ENCODE measurements around the gene COPE. TPM values are rescaled to one million over a fixed set of nuclear protein-coding genes. Genes with fewer than 3 reads are reported as not detected.
"Not testable (repeated sequence)": the region's sequence is repeated elsewhere in the genome, so short reads cannot be mapped to it uniquely, and the experiment has no call there.

COPE gene
- total RNA-seq, result 100 to 1,000 TPM; 218 to 258 TPM

DNA sequence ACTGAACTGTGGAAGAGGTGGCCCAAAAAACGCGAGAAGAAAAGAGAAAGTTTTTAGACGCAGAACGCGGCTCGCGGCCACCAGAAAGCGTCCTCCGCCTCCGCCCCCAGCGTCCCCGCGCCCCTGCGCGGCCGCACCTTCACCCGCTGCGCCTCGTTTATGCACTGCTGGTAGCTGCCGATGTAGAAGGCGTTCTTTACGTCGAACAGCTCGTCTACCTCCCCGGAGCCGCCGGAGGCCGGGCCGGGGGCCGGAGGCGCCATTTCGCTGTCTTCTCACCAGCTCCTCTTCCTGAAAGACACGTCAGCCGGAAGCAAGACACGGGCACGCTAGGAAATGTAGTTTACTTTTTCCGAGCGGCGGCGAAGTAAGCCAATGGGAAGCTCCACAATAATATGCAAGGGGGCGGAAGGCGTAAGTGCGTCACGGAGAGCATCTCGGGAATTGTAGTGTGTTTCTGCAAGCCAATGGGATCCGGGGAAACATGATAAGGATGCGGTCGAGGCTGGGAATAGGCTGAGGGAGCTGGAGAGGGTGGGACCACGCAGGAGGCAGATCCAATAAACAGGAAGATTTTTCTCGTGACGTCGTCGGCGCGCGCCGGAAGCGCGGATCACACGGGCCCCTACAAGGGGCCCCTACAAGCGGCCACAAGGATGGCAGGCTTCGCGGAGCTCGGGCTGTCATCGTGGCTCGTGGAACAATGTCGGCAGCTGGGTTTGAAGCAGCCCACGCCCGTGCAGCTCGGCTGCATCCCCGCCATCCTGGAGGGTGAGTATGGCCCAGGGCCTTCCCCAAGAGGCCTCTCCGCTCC lies at the start of gene COPE, which contains the start of gene DDX49:
Gene COPE (minus strand): TSS at position 302 of the 814 bp plus-strand sequence. CDS start 39 bp downstream, at position 263.
Gene DDX49 (plus strand): TSS at position 630 of the 814 bp plus-strand sequence. CDS start 27 bp downstream, at position 657.
- DNase-seq, result peak; percentile 99
- no peaks in the 10 kb centered on the region for H3K9me3 Mint-ChIP-seq
- H3K4me3 Mint-ChIP-seq, result peak within 1 kb of the TSS; percentile 97
- peaks cover 39% of the 10 kb centered on the region for H3K36me3 Mint-ChIP-seq (ENCODE audit: low read depth)
- peaks cover 40% of the 10 kb centered on the region for H3K4me1 Mint-ChIP-seq
- ChIA-PET POLR2A (interaction anchor here (0.6 to 0.9 kb wide), 2 partner anchors 72 to 115 kb away, joined by 5 read pairs; no protein-coding TSS in a partner anchor), CTCF (interaction anchor here (0.6 to 1.9 kb wide), 4 partner anchors 9 to 330 kb away, joined by 3 to 5 read pairs (median 3); no protein-coding TSS in a partner anchor)
- peak within 1 kb of the TSS; percentile 93 for H3K27ac Mint-ChIP-seq
- no peaks in the 10 kb centered on the region for H3K27me3 Mint-ChIP-seq

DNA sequence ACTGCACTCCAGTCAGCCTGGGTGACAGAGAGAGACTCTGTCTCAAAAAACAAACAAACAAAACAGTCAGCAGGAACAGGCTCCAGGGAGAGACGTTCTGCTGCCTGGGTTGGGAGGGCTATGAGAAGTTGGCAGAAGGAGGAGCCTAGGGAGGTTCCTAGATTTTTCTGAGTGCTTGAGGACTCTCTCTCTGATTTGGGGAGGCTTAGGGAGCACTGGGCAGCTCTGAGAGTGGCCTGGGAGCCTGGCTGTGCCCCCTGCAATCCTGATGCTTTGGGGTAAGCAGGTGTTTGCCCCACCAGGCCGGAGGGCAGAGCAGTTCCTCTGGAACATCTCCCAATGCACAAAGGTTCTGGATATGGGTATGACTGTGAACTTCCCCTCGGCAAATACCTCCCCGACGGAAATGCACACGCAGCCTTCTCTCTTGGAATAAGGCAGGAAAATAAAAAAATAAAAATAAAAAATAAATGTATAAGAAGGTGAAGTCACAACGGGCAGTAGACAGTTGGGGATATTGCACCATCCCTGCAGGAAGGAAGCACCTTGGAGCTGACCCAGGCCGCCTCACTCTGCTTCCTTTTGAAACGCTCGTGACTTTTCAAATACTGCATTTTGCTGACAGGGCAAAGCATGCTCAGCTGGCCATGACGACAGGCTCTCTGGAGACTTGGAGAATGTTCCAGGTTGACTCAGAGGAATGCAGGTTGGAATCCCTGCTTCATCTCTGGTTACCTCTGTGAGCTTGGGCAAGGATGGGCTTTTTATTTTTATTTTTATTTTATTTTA lies 48.4 kb upstream of the COPE start:
- ChIA-PET CTCF (no interaction called here), POLR2A (no interaction called here)
- H3K36me3 Mint-ChIP-seq (ENCODE audit: low read depth), result no peaks in the 10 kb centered on the region
- H3K4me1 Mint-ChIP-seq, result no peaks in the 10 kb centered on the region
- DNase-seq, result no peak
- no peaks in the 10 kb centered on the region for H3K9me3 Mint-ChIP-seq
- H3K27ac Mint-ChIP-seq, result no peak overlapping the region
- H3K4me3 Mint-ChIP-seq, result no peak overlapping the region
- H3K27me3 Mint-ChIP-seq, result peaks cover 2% of the 10 kb centered on the region

DNA sequence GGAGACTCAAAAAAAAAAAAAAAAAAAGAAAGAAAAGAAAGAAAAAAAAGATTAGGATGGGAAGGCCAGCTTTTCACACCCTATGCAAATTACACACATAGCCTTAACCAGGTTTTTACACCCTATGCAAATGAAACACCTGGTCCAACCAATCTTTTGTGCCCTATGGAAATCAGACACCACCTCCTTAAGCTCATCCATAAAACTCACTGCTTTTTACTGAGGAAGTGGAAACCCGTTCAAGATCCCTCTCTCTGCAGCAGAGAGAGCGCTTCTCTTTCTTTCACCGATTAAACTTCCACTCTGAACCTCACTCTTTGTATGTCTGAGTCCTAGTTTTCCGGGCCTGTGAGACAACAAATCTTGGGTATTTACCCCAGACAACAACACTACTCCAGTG lies 47.1 kb upstream of the COPE start:
- Mint-ChIP-seq H3K9me3 (no peaks in the 10 kb centered on the region), H3K4me3 (no peak overlapping the region), H3K27me3 (peaks cover 13% of the 10 kb centered on the region), H3K36me3 (ENCODE audit: low read depth) (no peaks in the 10 kb centered on the region), H3K27ac (no peak overlapping the region), H3K4me1 (peaks cover 10% of the 10 kb centered on the region)
- DNase-seq, result no peak
- CTCF ChIA-PET, result interaction anchor here (0.7 to 0.8 kb wide), 2 partner anchors 10 to 33 kb away, joined by 3 read pairs; no protein-coding TSS in a partner anchor
- POLR2A ChIA-PET, result no interaction called here

DNA sequence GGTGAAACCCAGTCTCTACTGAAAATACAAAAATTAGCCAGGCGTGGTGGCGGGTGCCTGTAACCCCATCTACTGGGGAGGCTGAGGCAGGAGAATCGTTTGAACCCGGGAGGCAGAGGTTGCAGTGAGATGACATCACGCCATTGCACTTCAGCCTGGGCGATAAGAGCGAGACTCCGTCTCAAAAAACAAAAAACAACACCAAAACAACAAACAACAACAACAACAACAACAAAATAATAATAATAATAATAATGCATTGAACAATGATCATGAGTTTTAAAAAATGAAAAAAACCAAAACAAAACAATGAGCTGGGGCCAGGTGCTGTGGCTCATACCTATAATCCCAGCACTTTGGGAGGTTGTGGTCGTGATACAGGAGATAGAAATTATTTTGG lies 44.9 kb upstream of the COPE start:
- Mint-ChIP-seq H3K9me3 (no peaks in the 10 kb centered on the region), H3K4me1 (peaks cover 10% of the 10 kb centered on the region), H3K4me3 (no peak overlapping the region), H3K27ac (no peak overlapping the region), H3K36me3 (ENCODE audit: low read depth) (no peaks in the 10 kb centered on the region), H3K27me3 (peaks cover 14% of the 10 kb centered on the region)
- no peak for DNase-seq
- POLR2A ChIA-PET, result no interaction called here
- CTCF ChIA-PET, result interaction anchor here (2.1 kb wide), 1 partner anchor 117 kb away, joined by 4 read pairs; no protein-coding TSS in a partner anchor

DNA sequence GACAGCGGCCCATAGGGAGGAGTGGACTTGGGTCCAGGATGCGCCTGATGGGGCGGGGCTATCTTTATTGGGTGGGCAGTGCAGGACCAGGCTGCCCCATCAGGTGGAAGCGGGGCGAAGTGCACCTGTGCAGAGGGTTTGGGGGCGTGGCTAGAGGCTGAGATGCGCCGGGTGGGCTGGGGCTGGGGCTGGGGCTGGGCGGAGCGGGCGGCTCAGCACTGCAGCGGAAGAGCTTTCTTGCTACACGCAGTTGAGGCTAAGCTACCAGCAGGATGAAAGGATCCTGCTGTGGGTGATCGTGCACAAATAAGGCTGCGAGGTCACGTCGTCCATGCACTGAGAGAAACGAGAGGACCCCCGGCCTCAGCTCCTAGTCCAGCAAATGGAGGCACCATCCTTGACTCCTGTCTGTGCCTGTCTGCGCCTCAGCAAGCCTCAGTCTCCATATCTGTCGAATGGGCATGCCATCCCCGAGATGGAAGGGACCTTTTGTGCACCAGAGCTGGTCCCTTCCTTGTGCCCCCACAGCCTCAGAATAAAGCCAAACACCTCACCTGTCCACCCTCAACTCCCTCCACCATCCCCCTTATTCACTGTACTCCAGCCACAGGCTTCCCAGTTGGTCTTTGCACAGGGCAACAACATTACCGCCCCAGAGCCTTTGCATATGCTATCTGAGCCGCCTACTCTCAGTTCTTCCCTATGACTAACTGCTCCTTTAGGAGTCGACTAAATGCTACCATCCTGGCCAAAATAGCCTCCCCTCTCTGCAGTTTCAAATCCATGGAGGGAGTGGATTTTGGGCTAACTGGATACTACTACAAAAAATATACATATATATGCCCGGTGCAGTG lies 42.8 kb upstream of the COPE start:
- ChIA-PET POLR2A (no interaction called here), CTCF (no interaction called here)
- Mint-ChIP-seq H3K9me3 (no peaks in the 10 kb centered on the region), H3K4me3 (no peak overlapping the region), H3K27ac (no peak overlapping the region), H3K4me1 (peaks cover 10% of the 10 kb centered on the region), H3K27me3 (peaks cover 12% of the 10 kb centered on the region), H3K36me3 (ENCODE audit: low read depth) (no peaks in the 10 kb centered on the region)
- DNase-seq, result peak; percentile 11

DNA sequence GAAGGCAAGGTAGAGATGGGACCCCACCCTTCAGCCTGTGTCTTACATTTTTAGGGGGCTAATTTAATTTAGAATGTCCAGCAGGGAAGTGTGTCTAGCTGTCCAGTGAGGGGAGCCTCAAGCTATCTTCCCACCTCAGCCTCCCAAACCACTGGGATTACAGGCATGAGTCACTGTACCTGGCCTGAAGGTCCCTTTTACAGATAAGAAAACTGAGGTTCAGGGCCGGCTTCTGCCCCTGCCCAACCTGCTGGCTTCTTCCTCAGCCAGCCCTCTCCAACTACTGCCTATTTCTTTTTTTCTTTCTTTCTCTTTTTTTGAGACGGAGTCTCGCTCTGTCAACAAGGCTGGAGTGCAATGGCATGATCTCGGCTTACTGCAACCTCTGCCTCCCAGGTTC lies 41.2 kb upstream of the COPE start:
- ChIA-PET CTCF (no interaction called here), POLR2A (no interaction called here)
- H3K36me3 Mint-ChIP-seq (ENCODE audit: low read depth), result no peaks in the 10 kb centered on the region
- H3K4me3 Mint-ChIP-seq, result no peak overlapping the region
- DNase-seq, result no peak
- no peak overlapping the region for H3K27ac Mint-ChIP-seq
- no peaks in the 10 kb centered on the region for H3K9me3 Mint-ChIP-seq
- H3K4me1 Mint-ChIP-seq, result peaks cover 10% of the 10 kb centered on the region
- H3K27me3 Mint-ChIP-seq, result peaks cover 12% of the 10 kb centered on the region

DNA sequence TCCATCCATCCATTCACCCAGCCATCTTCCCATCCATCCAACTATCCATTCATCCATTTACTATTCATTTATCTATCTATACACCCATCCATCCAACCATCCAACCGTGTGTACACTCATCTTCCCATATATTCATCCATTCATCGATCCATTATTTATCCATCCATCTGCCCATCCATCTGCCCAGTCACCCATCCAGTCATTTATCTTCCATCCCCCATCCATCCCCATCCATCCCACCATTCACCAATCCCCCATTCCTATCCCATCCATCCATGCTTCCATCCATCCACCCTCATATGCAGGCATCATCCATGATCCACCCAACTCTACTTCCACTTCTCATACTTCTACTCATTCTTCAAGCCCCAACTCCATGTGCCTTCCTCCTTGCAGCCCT lies 35.9 kb upstream of the COPE start:
- Mint-ChIP-seq H3K27me3 (peaks cover 3% of the 10 kb centered on the region), H3K4me1 (no peaks in the 10 kb centered on the region), H3K9me3 (peaks cover 6% of the 10 kb centered on the region), H3K27ac (no peak overlapping the region), H3K36me3 (ENCODE audit: low read depth) (no peaks in the 10 kb centered on the region), H3K4me3 (no peak overlapping the region)
- DNase-seq, result no peak
- ChIA-PET CTCF (interaction anchor here (0.6 kb wide), 1 partner anchor 794 kb away, joined by 3 read pairs; no protein-coding TSS in a partner anchor), POLR2A (no interaction called here)

DNA sequence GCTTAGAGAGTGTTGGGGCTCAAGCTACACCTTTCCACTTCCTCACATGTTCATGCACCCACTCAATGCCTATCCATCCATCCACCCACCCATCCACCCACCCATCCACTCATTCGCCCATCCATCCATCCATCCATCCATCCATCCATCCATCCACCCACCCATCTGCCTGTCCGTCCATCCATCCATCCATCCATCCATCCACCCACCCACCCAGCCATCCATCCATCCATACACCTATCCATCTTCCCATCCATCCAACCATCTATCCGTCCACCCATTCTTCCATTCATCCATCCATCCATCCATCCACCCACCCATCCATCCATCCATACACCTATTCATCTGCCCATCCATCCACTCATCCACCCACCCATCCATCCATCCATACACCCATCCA lies 34.9 kb upstream of the COPE start:
- ChIA-PET POLR2A (no interaction called here), CTCF (no interaction called here)
- peaks cover 6% of the 10 kb centered on the region for H3K9me3 Mint-ChIP-seq
- H3K27me3 Mint-ChIP-seq, result peaks cover 3% of the 10 kb centered on the region
- DNase-seq, result no peak
- H3K36me3 Mint-ChIP-seq (ENCODE audit: low read depth), result no peaks in the 10 kb centered on the region
- H3K4me3 Mint-ChIP-seq, result no peak overlapping the region
- no peaks in the 10 kb centered on the region for H3K4me1 Mint-ChIP-seq
- H3K27ac Mint-ChIP-seq, result no peak overlapping the region

DNA sequence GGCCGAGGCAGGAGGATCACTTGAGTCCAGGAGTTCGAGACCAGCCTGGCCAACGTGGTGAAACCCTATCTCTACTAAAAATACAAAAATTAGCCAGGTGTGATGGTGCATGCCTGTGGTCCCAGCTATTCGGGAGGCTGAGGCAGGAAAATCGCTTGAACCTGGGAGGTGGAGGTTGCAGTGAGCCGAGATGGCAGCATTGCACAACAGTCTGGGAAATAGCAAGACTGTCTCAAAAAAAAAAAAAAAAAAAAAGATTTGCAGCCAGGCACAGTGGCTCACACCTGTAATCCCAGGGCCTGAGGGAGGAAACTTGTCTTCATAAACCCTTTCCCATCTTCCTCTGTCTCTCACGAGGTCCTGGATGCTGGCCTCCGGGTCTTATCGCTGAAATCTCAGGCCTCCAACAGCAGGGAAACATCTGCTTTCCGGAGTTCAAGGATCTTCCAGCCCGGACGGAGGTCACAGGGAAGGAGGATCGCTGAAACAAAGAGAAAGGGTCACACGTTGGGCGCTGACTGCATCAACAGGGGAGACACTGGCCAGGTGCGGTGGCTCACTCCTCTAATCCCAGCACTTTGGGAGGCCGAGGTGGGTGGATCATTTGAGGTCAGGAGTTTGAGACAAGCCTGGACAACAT lies 33.3 kb upstream of the COPE start:
- H3K9me3 Mint-ChIP-seq; H3K4me1 Mint-ChIP-seq; H3K27me3 Mint-ChIP-seq; CTCF ChIA-PET; H3K4me3 Mint-ChIP-seq; DNase-seq; POLR2A ChIA-PET; H3K27ac Mint-ChIP-seq; H3K36me3 Mint-ChIP-seq (ENCODE audit: low read depth): not testable (repeated sequence)

DNA sequence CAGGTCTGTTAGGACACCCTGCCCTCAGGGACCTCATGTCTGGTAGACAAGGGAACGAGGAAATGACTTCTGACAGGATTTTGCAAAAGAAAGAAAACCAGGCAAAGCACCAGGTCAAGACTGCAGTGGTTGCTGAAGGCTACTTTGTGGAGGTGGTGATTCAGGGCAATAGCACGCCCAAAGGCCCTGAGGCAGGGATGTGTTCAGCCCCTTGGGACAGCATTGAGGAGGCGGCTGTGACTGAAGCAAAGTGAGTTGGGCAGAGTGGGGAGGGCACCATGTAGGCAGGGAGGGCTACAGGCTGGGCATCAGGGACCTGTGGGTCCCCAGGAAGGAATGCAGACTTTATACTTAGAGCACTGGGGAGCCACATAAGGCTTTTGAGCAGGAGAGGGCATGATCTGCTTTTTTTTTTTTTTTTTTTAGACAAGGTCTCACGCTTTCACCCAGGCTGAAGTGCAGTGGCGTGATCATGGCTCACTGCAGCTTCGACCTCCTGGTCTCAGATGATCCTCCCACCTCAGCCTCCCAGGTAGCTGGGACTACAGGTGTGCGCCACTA lies 32.6 kb upstream of the COPE start:
- no peaks in the 10 kb centered on the region for H3K4me1 Mint-ChIP-seq
- no peaks in the 10 kb centered on the region for H3K36me3 Mint-ChIP-seq (ENCODE audit: low read depth)
- ChIA-PET CTCF (no interaction called here), POLR2A (no interaction called here)
- no peak overlapping the region for H3K27ac Mint-ChIP-seq
- H3K9me3 Mint-ChIP-seq, result peaks cover 6% of the 10 kb centered on the region
- DNase-seq, result no peak
- no peak overlapping the region for H3K4me3 Mint-ChIP-seq
- H3K27me3 Mint-ChIP-seq, result peaks cover 3% of the 10 kb centered on the region

DNA sequence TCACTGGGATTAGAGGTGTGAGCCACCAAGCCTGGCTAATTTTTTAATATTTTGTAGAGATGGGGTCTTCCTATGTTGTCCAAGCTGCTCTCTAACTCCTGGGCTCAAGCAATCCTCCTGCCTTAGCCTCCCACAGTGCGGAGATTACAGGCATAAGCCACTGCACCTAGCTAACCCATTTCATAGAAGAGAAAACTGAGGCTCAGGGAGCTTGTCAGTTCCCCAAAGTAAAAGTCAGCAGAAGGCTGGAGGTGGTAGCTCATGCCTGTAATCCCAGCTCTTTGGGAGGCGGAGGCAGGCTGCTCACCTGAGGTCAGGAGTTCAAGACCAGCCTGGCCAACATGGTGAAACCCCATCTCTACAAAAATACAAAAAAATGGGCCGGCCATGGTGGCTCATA lies 30.7 kb upstream of the COPE start:
- H3K4me3 Mint-ChIP-seq, result no peak overlapping the region
- H3K36me3 Mint-ChIP-seq (ENCODE audit: low read depth), result no peaks in the 10 kb centered on the region
- H3K27ac Mint-ChIP-seq, result no peak overlapping the region
- POLR2A ChIA-PET, result interaction anchor here (0.6 kb wide), 1 partner anchor 843 kb away, joined by 7 read pairs; no protein-coding TSS in a partner anchor
- CTCF ChIA-PET, result no interaction called here
- H3K4me1 Mint-ChIP-seq, result no peaks in the 10 kb centered on the region
- H3K27me3 Mint-ChIP-seq, result peaks cover 3% of the 10 kb centered on the region
- peaks cover 2% of the 10 kb centered on the region for H3K9me3 Mint-ChIP-seq
- DNase-seq, result no peak

DNA sequence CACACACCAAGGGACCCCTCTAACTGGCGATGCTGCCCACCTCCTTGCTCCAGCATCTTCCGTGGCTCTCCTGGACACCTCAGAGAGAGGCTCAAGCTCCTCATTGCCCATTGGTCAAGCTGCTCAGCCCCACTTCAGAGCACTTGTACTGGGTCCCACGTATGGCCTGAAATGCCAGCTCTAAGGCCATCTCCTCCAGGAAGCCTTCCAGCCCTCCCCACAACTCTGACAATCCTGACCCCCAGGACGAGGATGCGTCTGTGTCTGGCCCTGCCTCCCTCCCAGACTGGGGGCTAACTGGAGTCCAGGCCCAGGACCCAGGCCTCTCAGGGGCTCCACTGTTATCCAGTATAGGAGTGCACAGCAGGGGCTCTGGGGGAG lies 29.8 kb upstream of the COPE start:
- H3K9me3 Mint-ChIP-seq, result no peaks in the 10 kb centered on the region
- H3K4me1 Mint-ChIP-seq, result no peaks in the 10 kb centered on the region
- POLR2A ChIA-PET, result no interaction called here
- H3K36me3 Mint-ChIP-seq (ENCODE audit: low read depth), result no peaks in the 10 kb centered on the region
- no peak overlapping the region for H3K27ac Mint-ChIP-seq
- H3K27me3 Mint-ChIP-seq, result peaks cover 3% of the 10 kb centered on the region
- DNase-seq, result no peak
- CTCF ChIA-PET, result no interaction called here
- no peak overlapping the region for H3K4me3 Mint-ChIP-seq
